GM19372 (cell line): ENCODE data around the gene HDHD3.

Experiments
- ATAC-seq: cut with Tn5 transposase; IDR thresholded peaks from one replicate; pipeline ENCODE4 v1.9.1; 2021; ENCODE audit warnings: mild to moderate bottlenecking, low read depth, moderate library complexity; ENCODE audit not compliant: unreplicated experiment

The HDHD3 gene

GRCh38 chr9:113341712-113342410, 34.9 kb downstream of the HDHD3 start:
- ATAC-seq, result no peak

DNA sequence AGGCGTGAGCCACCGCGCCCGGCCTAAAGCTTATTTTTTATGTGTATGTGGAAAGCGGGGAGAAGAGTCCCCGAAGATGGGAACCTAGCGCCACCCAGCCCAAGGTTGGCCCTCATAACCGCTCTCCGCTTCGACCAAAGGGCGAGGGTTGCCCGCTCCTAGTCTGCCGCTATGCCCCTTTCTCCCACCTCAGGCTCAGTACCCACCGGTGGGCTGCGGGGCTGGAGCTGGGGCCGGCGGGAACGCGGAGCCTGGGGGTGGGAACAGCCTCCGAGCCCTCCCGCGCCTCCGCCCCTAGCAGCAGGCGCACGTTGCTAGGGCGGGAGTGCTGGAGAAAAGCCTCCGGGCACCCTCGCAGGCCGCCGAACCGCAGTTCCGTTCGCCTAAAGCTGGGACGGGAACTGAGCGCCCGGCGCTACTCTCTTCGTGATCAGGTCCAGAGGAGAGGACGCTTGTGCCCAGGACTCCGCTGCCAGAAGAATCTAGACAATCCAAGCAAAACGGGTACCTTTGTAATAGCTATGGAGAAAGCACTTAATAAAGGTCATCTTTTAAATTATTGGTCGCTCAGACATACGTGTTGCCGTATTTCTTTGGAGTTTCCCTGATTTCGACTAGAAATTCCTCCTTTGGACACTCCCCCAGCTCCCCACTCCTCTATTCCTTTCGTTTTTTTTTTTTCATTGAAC, 36.6 kb downstream of the HDHD3 start, which contains the start of gene WDR31:
Gene WDR31 (minus strand): TSS at position 265 of the 689 bp plus-strand sequence. CDS start 8,253 bp downstream, outside the sequence.
- ATAC-seq, result peak; percentile 100

DNA sequence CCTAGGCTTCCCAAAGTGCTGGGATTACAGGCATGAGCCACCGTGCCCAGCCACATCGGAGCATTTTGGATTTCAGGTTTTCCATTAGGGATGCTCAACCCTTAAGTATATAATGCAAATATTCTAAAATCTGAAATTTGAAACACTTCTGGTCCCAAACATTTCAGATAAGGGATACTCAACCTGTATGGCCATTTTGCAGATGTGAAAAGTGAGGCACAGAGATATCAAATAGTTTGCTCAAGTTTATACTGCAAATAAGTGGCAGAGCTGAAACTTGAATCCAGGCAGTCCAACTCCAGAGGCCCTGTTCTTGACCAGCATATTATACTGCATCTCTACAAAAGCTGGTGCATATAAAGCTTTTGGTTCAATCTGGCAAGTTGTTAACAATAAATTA, 39.1 kb downstream of the HDHD3 start:
- no peak for ATAC-seq

DNA sequence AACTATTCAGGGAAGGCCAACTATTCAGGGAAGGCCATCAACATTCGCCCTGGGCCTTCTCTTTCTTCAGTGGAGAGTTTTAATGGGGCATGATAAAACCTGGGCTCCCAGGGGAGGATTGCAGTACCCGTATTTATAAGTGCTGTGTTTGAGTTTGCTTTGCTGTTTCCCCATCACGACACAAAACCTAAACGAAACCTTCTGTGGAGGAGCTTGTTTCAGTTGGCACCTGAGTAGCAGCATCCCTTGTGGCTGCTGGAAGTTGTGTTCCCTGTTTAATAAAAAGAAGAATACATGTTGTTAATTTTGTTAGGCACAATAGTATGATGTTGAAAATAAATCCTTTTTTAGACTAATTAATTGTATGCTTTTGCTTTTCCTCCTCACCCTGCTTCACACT, 45.0 kb downstream of the HDHD3 start:
- ATAC-seq, result no peak

DNA sequence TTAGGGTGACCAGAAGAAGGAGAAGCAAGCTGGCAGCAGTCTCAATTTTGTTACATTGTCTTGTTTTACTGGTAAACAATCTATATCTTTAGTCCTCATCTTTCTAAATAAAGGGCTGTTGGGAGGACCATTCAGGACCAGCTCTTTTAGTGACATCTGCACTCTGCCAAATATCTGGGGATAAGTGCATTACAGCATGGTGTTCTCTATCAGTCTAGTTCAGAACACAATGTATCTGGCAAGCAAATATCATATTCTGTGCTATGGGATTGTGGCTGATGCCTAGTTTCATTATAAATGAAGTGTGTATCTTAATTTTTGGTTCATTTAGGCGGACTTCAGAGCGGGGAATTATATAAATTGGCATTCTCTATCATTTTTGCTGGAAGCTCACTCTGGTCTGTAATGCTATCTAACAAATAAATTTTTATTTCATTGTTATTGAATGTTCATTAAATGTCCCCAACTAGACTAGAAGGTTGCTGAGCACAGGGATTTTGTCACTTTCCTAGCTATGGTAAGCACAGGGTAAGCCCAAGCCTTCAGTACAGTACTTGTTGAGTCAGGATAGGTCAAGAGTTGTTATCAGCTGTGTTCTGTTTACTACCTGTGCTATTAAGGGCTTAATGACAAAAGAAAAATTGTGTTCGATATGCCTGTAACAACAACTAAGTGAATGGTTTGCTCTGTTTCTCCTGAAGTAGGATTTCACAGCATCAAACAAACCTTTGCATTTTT, 48.6 kb downstream of the HDHD3 start:
- no peak for ATAC-seq

DNA sequence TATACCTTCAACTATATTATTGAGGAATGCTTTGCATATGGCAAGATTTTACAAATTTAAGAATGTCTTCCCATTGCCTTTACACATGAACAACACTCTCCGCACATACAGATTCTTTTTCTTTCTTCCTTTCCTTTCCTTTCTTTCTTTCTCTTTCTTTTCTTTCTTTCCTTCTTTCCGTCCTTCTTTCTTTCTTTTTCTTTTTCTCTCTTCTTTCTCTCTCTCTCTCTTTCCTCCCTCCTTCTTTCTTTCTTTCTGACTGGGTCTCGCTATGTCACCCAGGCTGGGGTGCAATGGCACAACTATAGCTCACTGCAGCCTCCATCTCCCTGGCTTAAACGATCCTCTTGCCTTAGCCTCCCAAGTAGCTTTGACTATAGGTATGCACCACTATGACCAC, 50.6 kb downstream of the HDHD3 start:
- ATAC-seq, result no peak
